Astrocyte (in vitro differentiated cells and primary cell): ENCODE data around the gene FMOD. TPM values are rescaled to one million over a fixed set of nuclear protein-coding genes. Genes with fewer than 3 reads are reported as not detected.

ENCODE experiments used
- DNase-seq: peaks from one replicate; pipeline ENCODE4 v3.0.0-alpha.2; 2010; ENCODE audit warnings: low read depth
- FAIRE-seq: peaks from 2 replicates; lab custom pipeline; 2011; peaks lifted over from hg19 to GRCh38; lab: Jason Lieb, UNC
- H2AFZ ChIP-seq: 2 replicates; pipeline ENCODE4 v1.6.0; 2012; ENCODE audit warnings: low read depth, low read length, inconsistent platforms
- H3K27ac ChIP-seq: 2 replicates; pipeline ENCODE4 v1.5.1; 2011; ENCODE audit warnings: low read depth, low read length, inconsistent platforms
- H3K27me3 ChIP-seq: 2 replicates; pipeline ENCODE4 v1.6.0; 2011; ENCODE audit warnings: low read length, inconsistent platforms; ENCODE audit not compliant: insufficient read depth
- H3K36me3 ChIP-seq: 2 replicates; pipeline ENCODE4 v1.5.1; 2011; ENCODE audit warnings: low read length, inconsistent platforms; ENCODE audit not compliant: insufficient read depth
- H3K4me1 ChIP-seq: 2 replicates; pipeline ENCODE4 v1.5.1; 2011; ENCODE audit warnings: low read length, inconsistent platforms; ENCODE audit not compliant: insufficient read depth
- H3K4me2 ChIP-seq: 2 replicates; pipeline ENCODE4 v1.6.0; 2012; ENCODE audit warnings: low read length, inconsistent platforms
- H3K4me3 ChIP-seq: 2 replicates; pipeline ENCODE4 v1.5.1; 2011; ENCODE audit warnings: low read depth, mild to moderate bottlenecking, low read length, inconsistent platforms; ENCODE audit not compliant: insufficient read depth
- H3K79me2 ChIP-seq: 2 replicates; pipeline ENCODE4 v1.6.0; 2012; ENCODE audit warnings: mild to moderate bottlenecking, low read length, inconsistent platforms; ENCODE audit not compliant: insufficient read depth
- H3K9ac ChIP-seq: 2 replicates; pipeline ENCODE4 v1.6.0; 2012; ENCODE audit warnings: mild to moderate bottlenecking, low read length, inconsistent platforms
- H3K9me3 ChIP-seq: 2 replicates; pipeline ENCODE4 v1.5.1; 2012; ENCODE audit warnings: low read depth, mild to moderate bottlenecking, low read length, inconsistent platforms; ENCODE audit not compliant: insufficient read depth
- H4K20me1 ChIP-seq: 2 replicates; pipeline ENCODE4 v1.6.0; 2012; ENCODE audit warnings: low read length, inconsistent platforms; ENCODE audit not compliant: insufficient read depth
- H3K27ac Mint-ChIP-seq: one replicate; pipeline ENCODE4 v1.8.0; 2021; ENCODE audit warnings: mild to moderate bottlenecking, mixed read lengths; ENCODE audit not compliant: unreplicated experiment
- H3K27me3 Mint-ChIP-seq: one replicate; pipeline ENCODE4 v1.8.0; 2021; ENCODE audit warnings: low read depth, mixed read lengths; ENCODE audit not compliant: unreplicated experiment
- H3K36me3 Mint-ChIP-seq: one replicate; pipeline ENCODE4 v1.8.0; 2021; ENCODE audit warnings: low read depth, mixed read lengths; ENCODE audit not compliant: unreplicated experiment
- H3K4me1 Mint-ChIP-seq: one replicate; pipeline ENCODE4 v1.8.0; 2021; ENCODE audit warnings: low read depth, mixed read lengths; ENCODE audit not compliant: unreplicated experiment
- H3K4me3 Mint-ChIP-seq: one replicate; pipeline ENCODE4 v1.8.0; 2021; ENCODE audit warnings: mild to moderate bottlenecking, moderate library complexity, mixed read lengths; ENCODE audit not compliant: unreplicated experiment
- H3K9me3 Mint-ChIP-seq: one replicate; pipeline ENCODE4 v1.8.0; 2021; ENCODE audit warnings: mild to moderate bottlenecking, mixed read lengths; ENCODE audit not compliant: unreplicated experiment
- CTCF ChIP-seq: IDR thresholded peaks from 2 replicates; pipeline ENCODE4 v1.5.1; 2011; ENCODE audit warnings: low read depth, mild to moderate bottlenecking, inconsistent platforms, low read length, moderate library complexity; ENCODE audit not compliant: insufficient read depth
- EZH2 ChIP-seq: IDR thresholded peaks from 2 replicates; pipeline ENCODE4 v1.6.1; 2012; ENCODE audit warnings: mild to moderate bottlenecking, low read length, inconsistent platforms; ENCODE audit not compliant: insufficient read depth
- total RNA-seq: library from RNA; stranded (reverse); gene quantifications from 2 replicates; pipeline ENCODE4 v1.2.1, GENCODE V29; 2021

The FMOD gene
- total RNA-seq, 1 donor from 2014 or later = not detected

GRCh38 chr1:203299169-203299568 is 51.8 kb downstream of the FMOD start:
- DNase-seq = no peak
- no peak for TF ChIP-seq CTCF
- TF ChIP-seq EZH2 = no peak
- Histone ChIP-seq H3K4me3 (no peak overlapping the region), H3K27ac (no peak overlapping the region), H3K79me2 (no peaks in the 10 kb centered on the region), H3K4me2 (no peak overlapping the region), H3K27me3 (peaks cover 18% of the 10 kb centered on the region), H2AFZ (no peak overlapping the region), H3K4me1 (no peaks in the 10 kb centered on the region), H3K9me3 (no peaks in the 10 kb centered on the region), H3K36me3 (no peaks in the 10 kb centered on the region), H3K9ac (no peak overlapping the region), H4K20me1 (no peaks in the 10 kb centered on the region)
- Mint-ChIP-seq H3K4me1 (peaks cover 5% of the 10 kb centered on the region), H3K9me3 (no peaks in the 10 kb centered on the region), H3K27ac (no peak overlapping the region), H3K27me3 (peaks cover 56% of the 10 kb centered on the region), H3K36me3 (no peaks in the 10 kb centered on the region), H3K4me3 (no peak overlapping the region)
- FAIRE-seq = no peak

DNA sequence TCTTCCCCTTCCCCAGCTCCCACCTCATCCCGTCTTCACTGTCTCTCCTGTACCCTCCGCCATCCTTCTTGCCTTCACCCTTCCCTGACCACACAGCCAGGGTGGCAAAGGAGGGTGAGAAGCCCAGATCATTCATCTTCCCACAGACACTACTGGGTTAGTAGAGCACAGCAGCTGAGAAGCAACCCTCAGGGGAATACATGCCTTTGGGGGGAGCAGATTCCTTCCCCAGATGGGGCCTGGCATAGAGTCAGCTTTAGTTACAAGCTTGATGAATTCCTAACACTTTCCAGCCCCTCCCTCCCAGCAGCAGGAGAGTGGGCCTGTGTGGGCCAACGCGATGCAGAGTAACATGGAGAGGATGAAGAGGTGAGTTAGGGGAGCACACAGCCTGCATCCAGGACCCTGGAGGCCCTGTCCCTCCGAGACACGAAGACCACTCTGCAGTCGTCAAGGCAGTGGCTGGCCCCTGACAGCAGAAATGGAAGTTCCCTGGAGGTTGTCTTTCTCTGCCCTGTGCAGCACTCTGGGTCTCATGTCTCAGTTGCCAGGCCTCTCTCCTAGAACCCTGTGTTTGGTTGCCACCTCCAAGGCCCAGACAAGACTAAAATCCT is 54.4 kb downstream of the FMOD start:
- H3K4me3 Mint-ChIP-seq = no peak overlapping the region
- Histone ChIP-seq H3K36me3 (no peaks in the 10 kb centered on the region), H2AFZ (no peak overlapping the region), H3K79me2 (no peaks in the 10 kb centered on the region), H3K4me1 (no peaks in the 10 kb centered on the region), H3K9me3 (no peaks in the 10 kb centered on the region), H3K9ac (no peak overlapping the region), H4K20me1 (no peaks in the 10 kb centered on the region), H3K4me3 (no peak overlapping the region), H3K27me3 (peaks cover 18% of the 10 kb centered on the region), H3K27ac (no peak overlapping the region), H3K4me2 (no peak overlapping the region)
- TF ChIP-seq CTCF (no peak), EZH2 (no peak)
- H3K4me1 Mint-ChIP-seq = no peaks in the 10 kb centered on the region
- no peak for FAIRE-seq
- H3K9me3 Mint-ChIP-seq = no peaks in the 10 kb centered on the region
- no peak overlapping the region for H3K27ac Mint-ChIP-seq
- no peak for DNase-seq
- peaks cover 53% of the 10 kb centered on the region for H3K27me3 Mint-ChIP-seq
- no peaks in the 10 kb centered on the region for H3K36me3 Mint-ChIP-seq

- DNase-seq = no peak
- Histone ChIP-seq H3K4me1 (no peaks in the 10 kb centered on the region), H3K27ac (no peak overlapping the region), H3K79me2 (no peaks in the 10 kb centered on the region), H3K36me3 (no peaks in the 10 kb centered on the region), H3K9ac (no peak overlapping the region), H3K4me3 (no peak overlapping the region), H3K27me3 (peaks cover 15% of the 10 kb centered on the region), H3K9me3 (no peaks in the 10 kb centered on the region), H2AFZ (no peak overlapping the region), H3K4me2 (no peak overlapping the region), H4K20me1 (no peaks in the 10 kb centered on the region)
- no peak for FAIRE-seq
- H3K27ac Mint-ChIP-seq = no peak overlapping the region
- no peaks in the 10 kb centered on the region for H3K9me3 Mint-ChIP-seq
- TF ChIP-seq EZH2 = no peak
- TF ChIP-seq CTCF = no peak
- H3K36me3 Mint-ChIP-seq = no peaks in the 10 kb centered on the region
- peaks cover 48% of the 10 kb centered on the region for H3K27me3 Mint-ChIP-seq
- no peaks in the 10 kb centered on the region for H3K4me1 Mint-ChIP-seq
- H3K4me3 Mint-ChIP-seq = no peak overlapping the region
Observed at GRCh38 chr1:203295796-203296195, 55.1 kb downstream of the FMOD start.
